ENCODE results near the gene COL5A3.
A peak's percentile ranks its signal among the peaks of the same experiment; 100 is the strongest.
"Not testable (repeated sequence)": the region's sequence is repeated elsewhere in the genome, so short reads cannot be mapped to it uniquely, and the experiment has no call there.

Gene COL5A3

GRCh38 chr19:9971166-9971897 is 39.0 kb downstream of the COL5A3 start:
- DNase-seq (ENCODE audit: low spot score), result no peak

- DNase-seq (ENCODE audit: low spot score), result no peak
Observed at GRCh38 chr19:9970481-9970880, 39.8 kb downstream of the COL5A3 start.

GRCh38 chr19:9969688-9969975 is 40.7 kb downstream of the COL5A3 start:
- no peak for DNase-seq (ENCODE audit: low spot score)

GRCh38 chr19:9968820-9969687 is 41.2 kb downstream of the COL5A3 start:
- DNase-seq (ENCODE audit: low spot score), result no peak

- no peak for DNase-seq (ENCODE audit: low spot score)
Observed at GRCh38 chr19:9967326-9967725, 43.0 kb downstream of the COL5A3 start.

- DNase-seq (ENCODE audit: low spot score), result no peak
Observed at GRCh38 chr19:9966448-9966847, 43.9 kb downstream of the COL5A3 start.

GRCh38 chr19:9966024-9966423 is 44.3 kb downstream of the COL5A3 start:
- DNase-seq (ENCODE audit: low spot score), result no peak

- no peak for DNase-seq (ENCODE audit: low spot score)
Observed at GRCh38 chr19:9962623-9963290, 47.5 kb downstream of the COL5A3 start.

GRCh38 chr19:9961103-9961502 is 49.2 kb downstream of the COL5A3 start:
- DNase-seq (ENCODE audit: low spot score), result no peak

- DNase-seq (ENCODE audit: low spot score), result no peak
Observed at GRCh38 chr19:9958379-9958821, 51.9 kb downstream of the COL5A3 start.

- DNase-seq (ENCODE audit: low spot score), result no peak
Observed at GRCh38 chr19:9956956-9957355, 53.3 kb downstream of the COL5A3 start.

GRCh38 chr19:9953802-9954542 is 56.3 kb downstream of the COL5A3 start:
- DNase-seq (ENCODE audit: low spot score), result no peak

- no peak for DNase-seq (ENCODE audit: low spot score)
Observed at GRCh38 chr19:9952276-9952675, 58.0 kb downstream of the COL5A3 start.

- no peak for DNase-seq (ENCODE audit: low spot score)
Observed at GRCh38 chr19:9947441-9947840, 62.9 kb downstream of the COL5A3 start.

- not testable (repeated sequence) for DNase-seq (ENCODE audit: low spot score)
Observed at GRCh38 chr19:9946528-9947125, 63.7 kb downstream of the COL5A3 start.

- DNase-seq (ENCODE audit: low spot score), result no peak
Observed at GRCh38 chr19:9945319-9945966, 64.9 kb downstream of the COL5A3 start.

- no peak for DNase-seq (ENCODE audit: low spot score)
Observed at GRCh38 chr19:9943744-9944143, 66.6 kb downstream of the COL5A3 start.

- DNase-seq (ENCODE audit: low spot score), result no peak
Observed at GRCh38 chr19:9941671-9942070, 68.6 kb downstream of the COL5A3 start.

- no peak for DNase-seq (ENCODE audit: low spot score)
Observed at GRCh38 chr19:9941231-9941630, 69.1 kb downstream of the COL5A3 start.

- DNase-seq (ENCODE audit: low spot score), result peak; percentile 60
Observed at GRCh38 chr19:9940778-9941177, 69.5 kb downstream of the COL5A3 start.

- no peak for DNase-seq (ENCODE audit: low spot score)
Observed at GRCh38 chr19:9939301-9939913, 70.9 kb downstream of the COL5A3 start.

Measured in SW480 (cell line).